ENCODE results near the gene ANKRD10.
"Not testable (repeated sequence)": the region's sequence is repeated elsewhere in the genome, so short reads cannot be mapped to it uniquely, and the experiment has no call there.

The ANKRD10 gene

DNA sequence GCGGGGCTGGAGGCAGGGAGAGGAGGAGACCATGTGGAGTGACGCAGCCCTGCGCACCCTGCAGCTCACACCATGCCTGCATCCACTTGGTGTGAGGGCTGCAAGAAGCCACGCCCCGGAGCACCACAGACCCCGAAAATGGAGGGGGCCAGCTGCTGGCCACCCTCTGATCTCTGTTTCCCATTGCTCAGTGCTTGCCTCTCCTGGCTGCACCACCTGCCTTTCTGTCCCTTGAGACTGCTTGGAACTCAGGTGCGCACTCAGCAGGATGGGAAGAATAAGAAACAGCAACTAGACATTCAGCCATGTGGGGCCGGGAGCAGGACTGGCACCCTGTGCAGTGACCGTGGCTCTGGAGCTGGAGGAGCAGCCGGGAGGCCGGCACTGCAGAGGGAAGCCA is 64.0 kb downstream of the ANKRD10 start:
- DNase-seq (ENCODE audit: extremely low read depth, low read depth), result no peak
- TF ChIP-seq CTCF (IDR thresholded peaks at IDR 0.05; ENCODE audit: low read depth, low read length), result no peak

- TF ChIP-seq CTCF (IDR thresholded peaks at IDR 0.05; ENCODE audit: low read depth, low read length), result no peak
- DNase-seq (ENCODE audit: extremely low read depth, low read depth), result no peak
These were observed 64.9 kb downstream of the ANKRD10 start for GRCh38 chr13:110850006-110850405.

- TF ChIP-seq CTCF (IDR thresholded peaks at IDR 0.05; ENCODE audit: low read depth, low read length), result no peak
- DNase-seq (ENCODE audit: extremely low read depth, low read depth), result no peak
These were observed 69.3 kb downstream of the ANKRD10 start for GRCh38 chr13:110845520-110845919.

GRCh38 chr13:110841846-110842245 is 73.0 kb downstream of the ANKRD10 start:
- DNase-seq (ENCODE audit: extremely low read depth, low read depth), result no peak
- TF ChIP-seq CTCF (IDR thresholded peaks at IDR 0.05; ENCODE audit: low read depth, low read length), result no peak

DNA sequence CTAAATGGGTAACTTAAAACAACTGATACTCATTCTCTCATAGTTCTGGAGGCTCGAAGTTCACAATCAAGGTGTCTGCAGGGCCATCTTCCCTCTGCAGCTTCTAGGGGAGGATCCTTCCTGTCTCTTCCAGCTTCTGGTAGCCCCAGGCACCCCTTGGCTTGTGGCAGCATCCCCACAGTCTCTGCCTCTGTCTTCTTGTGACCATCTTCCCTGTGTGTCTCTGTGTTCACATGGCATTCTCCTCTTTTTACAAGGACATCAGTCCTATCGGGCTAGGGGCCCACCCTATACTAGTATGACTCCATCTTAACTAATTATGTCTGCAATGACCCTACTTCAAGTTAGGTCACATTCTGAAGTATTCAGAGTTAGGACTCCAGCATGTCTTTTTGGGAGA is 73.5 kb downstream of the ANKRD10 start:
- TF ChIP-seq CTCF (IDR thresholded peaks at IDR 0.05; ENCODE audit: low read depth, low read length), result no peak
- no peak for DNase-seq (ENCODE audit: extremely low read depth, low read depth)

- TF ChIP-seq CTCF (IDR thresholded peaks at IDR 0.05; ENCODE audit: low read depth, low read length), result no peak
- no peak for DNase-seq (ENCODE audit: extremely low read depth, low read depth)
These were observed 75.9 kb downstream of the ANKRD10 start for GRCh38 chr13:110838867-110839538.

GRCh38 chr13:110838116-110838515 is 76.8 kb downstream of the ANKRD10 start:
- no peak for TF ChIP-seq CTCF (IDR thresholded peaks at IDR 0.05; ENCODE audit: low read depth, low read length)
- no peak for DNase-seq (ENCODE audit: extremely low read depth, low read depth)

- not testable (repeated sequence) for DNase-seq (ENCODE audit: extremely low read depth, low read depth)
These were observed 77.3 kb downstream of the ANKRD10 start for GRCh38 chr13:110837397-110838061.

Data from AG09319 (cell line).